IPS DF 19.7 (cell line): ENCODE measurements around the gene NUMA1.

Experiments used
- DNase-seq: peaks from one replicate; pipeline ENCODE4 v3.0.0-alpha.2; 2013; ENCODE audit warnings: low read depth, low spot score

The NUMA1 gene

DNA sequence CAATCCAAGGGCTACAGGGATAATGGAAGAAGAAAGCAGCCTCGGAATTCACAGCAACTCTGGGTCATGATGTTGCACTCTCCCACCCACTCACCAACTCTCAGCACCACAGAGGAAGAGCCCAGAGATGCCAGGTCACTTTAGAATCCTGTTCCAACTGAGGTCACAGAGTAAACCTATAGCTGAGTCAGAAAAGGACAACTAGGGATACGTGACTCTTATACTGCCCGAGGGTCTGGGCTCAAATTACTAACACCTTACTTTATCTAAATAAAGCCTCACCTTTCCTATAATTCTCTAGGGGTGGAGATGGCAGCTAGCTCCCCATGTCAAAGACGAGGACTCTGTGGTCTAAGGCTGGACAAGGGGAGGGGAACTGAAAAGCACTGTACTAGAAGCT lies 57.0 kb downstream of the NUMA1 start:
- no peak for DNase-seq

DNA sequence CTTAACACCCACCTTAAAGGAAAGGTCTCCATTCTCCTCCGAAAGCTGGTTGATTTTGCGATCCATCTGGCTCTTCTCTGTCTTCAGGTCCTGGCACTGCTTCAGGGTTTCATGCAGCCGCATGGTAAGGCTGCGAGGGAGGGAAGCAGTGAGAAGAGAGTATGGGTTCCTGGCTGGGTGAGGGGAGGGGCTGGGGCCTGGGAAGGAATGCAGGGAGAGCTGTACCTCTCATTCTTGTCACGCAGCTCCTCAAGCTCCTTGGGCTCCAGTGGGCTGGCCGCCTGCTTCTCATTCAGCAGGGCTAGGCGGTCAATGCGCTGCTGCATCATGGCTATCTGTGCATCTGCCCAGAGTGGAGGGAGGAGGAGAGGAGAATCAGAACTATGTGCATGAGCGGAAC lies 62.2 kb downstream of the NUMA1 start:
- DNase-seq: no peak

- no peak for DNase-seq
These were observed 64.8 kb downstream of the NUMA1 start for GRCh38 chr11:72015511-72016061.

DNA sequence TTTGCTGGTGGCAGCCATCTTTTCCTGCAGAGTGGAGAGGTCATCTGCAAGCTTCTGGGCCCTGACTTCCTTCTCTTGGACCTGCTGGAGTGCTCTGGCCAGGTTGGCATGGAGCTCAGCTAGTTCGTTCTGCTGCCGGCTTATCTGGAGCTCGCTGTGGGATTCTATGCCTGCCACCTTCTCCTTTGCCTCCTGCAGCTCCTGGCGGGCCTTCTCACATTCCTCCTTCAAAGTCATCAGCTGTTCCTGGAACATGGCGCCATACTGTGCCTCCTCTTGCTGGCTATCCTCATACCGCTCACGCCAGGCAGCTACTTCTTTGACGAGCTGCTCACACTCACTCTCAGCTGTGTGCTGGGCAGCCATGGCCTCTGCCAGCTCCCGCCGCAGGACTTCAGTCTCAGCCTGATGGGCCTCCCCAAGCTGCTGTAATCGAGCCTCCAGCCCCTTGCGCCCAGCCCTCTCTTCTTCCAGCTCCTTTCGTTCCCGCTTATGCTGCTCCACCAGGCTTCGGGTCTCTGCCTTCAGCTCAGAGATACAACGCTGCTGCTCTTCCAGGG lies 65.5 kb downstream of the NUMA1 start:
- no peak for DNase-seq

DNA sequence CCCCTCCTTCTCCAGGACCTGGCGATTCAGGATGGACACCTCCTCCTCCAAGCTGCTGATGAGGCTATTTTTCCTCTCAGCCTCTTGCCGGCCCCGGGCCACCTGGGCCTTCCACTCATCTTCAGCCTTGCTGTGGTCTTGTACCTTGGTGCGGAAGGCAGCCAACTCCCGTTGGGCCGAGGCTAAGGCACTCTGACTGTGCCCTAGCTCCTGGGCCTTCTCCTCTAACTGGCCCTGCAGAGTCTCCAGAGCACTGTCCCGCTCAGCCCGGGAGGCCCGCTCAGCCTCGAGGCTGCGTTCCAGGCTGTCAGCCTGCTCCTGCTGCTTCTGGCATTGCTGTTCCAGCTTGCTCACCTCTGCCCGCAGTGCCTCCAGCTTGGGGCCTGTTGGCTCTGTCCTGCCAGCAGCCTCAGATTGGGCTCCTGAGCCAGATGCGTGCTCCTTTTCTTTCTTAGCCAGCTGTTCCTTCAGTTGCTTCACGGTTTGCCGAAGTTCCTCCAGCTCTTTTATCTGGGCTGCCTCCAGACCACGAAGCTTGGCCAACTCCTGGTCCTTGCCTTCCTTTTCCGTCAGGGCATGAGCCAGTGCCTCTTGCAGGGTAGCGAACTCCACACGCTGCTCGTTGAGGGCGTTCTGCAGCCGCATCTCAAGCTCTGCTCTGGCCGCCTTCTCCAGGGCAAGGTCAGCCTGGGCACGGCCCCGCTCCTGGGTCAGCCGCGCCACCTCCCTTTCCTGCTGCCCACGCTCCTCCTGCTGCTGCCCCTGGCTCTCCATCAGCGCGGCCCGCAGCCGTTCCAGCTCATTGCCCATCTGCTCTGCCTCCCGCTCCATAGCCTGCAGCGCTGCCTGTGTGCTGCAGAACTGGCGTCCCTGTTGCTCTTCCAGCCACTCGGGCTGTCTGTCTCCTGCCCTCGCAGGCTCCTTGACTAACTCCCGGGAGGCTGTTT lies 66.3 kb downstream of the NUMA1 start:
- no peak for DNase-seq

DNA sequence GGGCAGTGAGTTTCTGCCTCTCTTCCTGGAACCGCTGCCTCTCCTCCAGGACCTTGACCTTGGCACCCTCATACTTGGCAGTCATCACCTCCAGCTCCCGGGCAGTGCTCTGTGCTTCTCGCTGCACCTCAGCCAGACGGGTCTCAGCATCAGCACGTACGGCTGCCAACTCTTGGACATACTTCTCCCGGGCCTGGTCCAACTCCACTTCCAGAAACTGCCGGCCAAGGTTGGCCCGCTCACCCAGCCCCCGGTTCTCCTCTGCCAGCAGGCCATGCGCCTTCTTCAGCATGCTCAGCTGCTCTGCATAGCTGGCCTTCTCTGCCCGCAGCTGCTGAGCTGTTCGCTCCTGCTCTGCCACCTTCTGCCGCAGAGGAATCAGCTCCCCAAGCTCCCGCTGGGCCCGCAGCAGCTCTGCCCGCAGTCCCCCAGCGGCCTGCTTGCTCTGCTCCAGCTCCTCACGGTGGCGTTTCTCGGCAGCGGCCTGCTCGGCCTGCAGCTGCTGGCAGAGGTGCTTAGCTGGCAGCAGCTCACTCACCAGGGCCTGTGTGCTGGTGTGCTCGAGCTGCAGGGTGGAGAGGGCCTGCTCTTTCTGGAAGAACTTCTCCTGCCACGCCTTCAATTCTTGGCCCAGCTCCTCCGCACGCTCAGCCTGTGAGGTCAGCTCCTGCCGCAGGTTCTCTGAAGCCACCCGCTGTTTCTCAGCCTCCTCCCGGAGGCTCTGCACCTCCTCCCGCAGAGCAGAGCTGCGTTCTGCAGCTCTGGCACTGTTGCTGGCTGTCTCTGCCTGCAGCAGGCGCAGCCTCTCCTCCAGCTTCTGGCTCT lies 67.2 kb downstream of the NUMA1 start:
- DNase-seq: no peak

DNA sequence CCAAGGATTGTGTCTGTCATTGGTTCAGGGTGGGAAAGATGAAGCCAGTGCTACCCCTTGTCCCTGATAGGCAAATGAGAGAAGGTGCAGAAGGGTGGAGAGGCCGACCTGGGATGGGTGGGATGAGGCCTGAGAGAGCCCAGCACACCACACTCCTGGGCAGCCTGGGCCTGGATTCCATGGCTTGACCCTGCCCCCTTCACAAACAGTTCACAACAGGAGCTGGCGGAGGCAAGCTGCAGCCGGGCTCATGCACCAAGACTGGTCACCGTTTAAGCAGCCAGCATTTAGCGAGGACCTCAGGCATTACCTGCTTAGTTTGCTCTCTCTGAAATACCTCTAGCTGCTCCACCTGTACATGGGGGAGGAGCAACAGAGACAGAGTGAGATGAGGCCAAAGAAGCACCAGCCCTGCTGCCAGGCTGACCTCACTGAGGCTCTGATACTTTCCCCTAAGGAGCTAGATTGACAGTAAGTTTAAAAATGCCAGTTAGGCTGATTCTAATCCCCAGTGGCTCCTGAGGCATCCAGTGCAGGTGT lies 68.2 kb downstream of the NUMA1 start:
- DNase-seq: no peak

- no peak for DNase-seq
These were observed 69.7 kb downstream of the NUMA1 start for GRCh38 chr11:72010529-72011233.

GRCh38 chr11:72009156-72009555 lies 71.2 kb downstream of the NUMA1 start:
- DNase-seq: no peak

DNA sequence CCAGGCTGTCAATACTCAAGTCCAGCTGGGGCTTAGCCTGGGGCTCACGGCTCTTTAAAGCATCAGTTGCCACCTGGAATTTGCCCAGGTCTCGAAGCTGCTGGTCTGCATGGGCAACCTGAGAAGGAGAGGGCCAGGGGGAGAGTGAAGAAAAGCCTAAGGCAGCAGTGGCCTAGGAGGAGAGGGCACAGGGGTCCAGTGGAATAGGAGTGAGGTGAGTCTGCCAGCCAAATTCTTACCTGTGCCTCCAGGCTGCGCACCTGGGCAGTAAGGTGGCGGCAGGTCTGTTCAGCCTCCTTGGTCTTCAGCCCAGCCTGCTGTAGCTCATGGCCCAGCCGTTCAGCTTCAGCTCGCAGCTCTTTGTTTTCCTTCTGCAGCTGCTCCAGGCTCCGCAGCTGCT lies 71.6 kb downstream of the NUMA1 start:
- no peak for DNase-seq

GRCh38 chr11:72007587-72007986 lies 72.8 kb downstream of the NUMA1 start:
- no peak for DNase-seq

- no peak for DNase-seq
These were observed 73.3 kb downstream of the NUMA1 start for GRCh38 chr11:72007089-72007476.

- DNase-seq: no peak
These were observed 73.8 kb downstream of the NUMA1 start for GRCh38 chr11:72006309-72007088.

DNA sequence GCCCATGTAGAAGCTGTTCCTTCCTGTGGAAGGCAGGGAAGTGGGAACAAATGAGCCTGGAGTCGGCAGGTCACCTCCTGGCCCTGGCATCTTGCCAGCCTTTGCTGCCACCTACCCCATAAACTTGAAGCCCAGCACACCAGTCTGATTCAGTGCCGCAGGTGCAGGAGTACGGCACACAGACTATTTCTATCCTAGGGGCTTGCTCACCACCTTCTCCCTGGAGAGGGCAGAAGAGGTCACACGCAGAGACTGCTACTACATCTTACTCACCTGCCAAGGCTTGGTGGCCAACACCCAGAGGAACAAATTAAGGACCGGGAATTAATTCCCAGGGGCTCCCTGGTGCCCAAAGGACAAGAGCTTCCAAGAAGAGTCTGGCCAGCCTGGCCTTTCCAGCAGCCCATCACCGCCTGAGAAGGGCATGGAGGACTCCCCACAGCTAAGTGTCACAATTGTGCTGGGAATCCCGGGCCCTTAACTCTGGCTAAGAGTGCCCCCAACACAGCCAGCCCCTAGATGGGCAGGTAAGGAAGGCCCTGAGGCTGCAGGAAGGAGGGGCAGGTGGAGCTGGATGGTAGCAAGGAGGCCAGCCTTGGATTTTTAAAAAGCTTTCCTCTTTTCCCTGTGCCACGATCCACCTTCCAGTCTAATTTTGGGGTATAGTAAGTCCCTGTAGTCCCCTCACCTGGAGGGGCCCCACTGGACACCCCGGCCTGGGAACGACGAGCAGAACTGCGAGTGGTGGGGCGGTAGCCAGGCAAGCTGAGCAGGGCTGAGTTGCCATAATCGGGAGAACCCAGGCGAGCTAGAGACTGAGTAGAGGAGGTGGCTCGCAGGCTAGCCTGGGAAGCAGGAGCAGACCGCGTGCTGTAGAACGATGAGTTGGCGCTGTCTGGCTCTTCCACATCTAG lies 74.7 kb downstream of the NUMA1 start:
- DNase-seq: no peak

DNA sequence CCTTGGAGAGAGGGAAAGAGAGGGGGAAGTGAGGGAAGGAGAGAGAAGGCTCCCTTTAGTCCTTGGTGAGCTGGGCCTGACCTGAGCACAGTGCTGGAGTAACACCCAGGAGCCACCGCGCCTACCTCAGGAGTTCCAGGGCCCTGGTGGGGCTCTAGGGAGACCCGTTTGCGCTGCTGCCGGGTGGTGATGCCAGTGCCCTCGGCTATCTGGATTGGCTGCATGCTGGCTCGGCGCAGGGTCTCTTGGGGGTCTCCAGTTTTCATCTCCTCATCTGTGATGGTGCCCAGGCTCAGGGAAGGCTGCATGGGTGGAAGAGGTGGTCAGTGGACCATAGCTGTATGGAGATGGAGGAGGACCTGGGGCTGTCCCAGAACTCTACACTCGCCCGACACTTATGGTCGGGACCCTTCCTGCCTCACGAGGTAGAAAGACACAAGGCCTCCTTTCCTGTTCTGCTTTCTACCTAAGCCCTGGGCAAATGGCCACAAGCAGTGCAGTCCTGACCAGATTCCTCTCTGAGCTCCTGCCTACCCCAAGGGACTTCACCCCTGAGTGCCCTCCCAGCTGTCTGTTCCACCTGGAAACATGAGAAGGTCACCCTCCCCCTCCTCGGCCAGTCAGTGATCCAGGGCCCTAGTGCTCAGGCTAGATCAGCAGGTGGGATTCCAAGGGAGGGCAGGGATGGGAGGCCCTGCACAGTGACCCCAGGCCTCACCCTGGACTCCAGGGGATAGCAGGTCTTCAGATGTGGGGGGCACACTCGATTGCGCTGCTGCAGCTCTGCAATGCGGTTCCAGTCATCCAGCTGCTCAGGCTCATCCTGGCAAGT lies 75.6 kb downstream of the NUMA1 start:
- DNase-seq: no peak

- no peak for DNase-seq
These were observed 76.6 kb downstream of the NUMA1 start for GRCh38 chr11:72003776-72004171.

GRCh38 chr11:72002841-72003775 lies 77.2 kb downstream of the NUMA1 start:
- DNase-seq: no peak
